Activated T-cell treated with anti-CD3 and anti-CD28 coated beads for 24 hours (primary cell): ENCODE measurements around the gene TRIM66.

ENCODE experiments used
- DNase-seq: peaks from one replicate; pipeline ENCODE4 v3.0.0-alpha.2; 2020; ENCODE audit warnings: low read depth

TRIM66 gene

GRCh38 chr11:8654503-8654902 is 28.0 kb downstream of the TRIM66 start:
- DNase-seq: no peak

- DNase-seq: no peak
These were observed 30.3 kb downstream of the TRIM66 start for GRCh38 chr11:8652140-8652539.

GRCh38 chr11:8650401-8650990 is 32.0 kb downstream of the TRIM66 start:
- no peak for DNase-seq

GRCh38 chr11:8649361-8649760 is 33.1 kb downstream of the TRIM66 start:
- no peak for DNase-seq

- DNase-seq: no peak
These were observed 35.6 kb downstream of the TRIM66 start for GRCh38 chr11:8646873-8647272.

- no peak for DNase-seq
These were observed 40.1 kb downstream of the TRIM66 start for GRCh38 chr11:8642196-8642841.

- DNase-seq: no peak
These were observed 41.1 kb downstream of the TRIM66 start for GRCh38 chr11:8641332-8641731.

GRCh38 chr11:8640267-8640906 is 42.1 kb downstream of the TRIM66 start:
- DNase-seq: no peak

GRCh38 chr11:8639655-8640054 is 42.8 kb downstream of the TRIM66 start:
- DNase-seq: no peak

GRCh38 chr11:8638300-8638699 is 44.2 kb downstream of the TRIM66 start:
- DNase-seq: no peak

- no peak for DNase-seq
These were observed 46.3 kb downstream of the TRIM66 start for GRCh38 chr11:8636127-8636526.

GRCh38 chr11:8634498-8634897 is 48.0 kb downstream of the TRIM66 start:
- DNase-seq: no peak

GRCh38 chr11:8631395-8632118 is 50.9 kb downstream of the TRIM66 start:
- no peak for DNase-seq

GRCh38 chr11:8624698-8625097 is 57.8 kb downstream of the TRIM66 start:
- no peak for DNase-seq

GRCh38 chr11:8621147-8621546 is 61.3 kb downstream of the TRIM66 start:
- no peak for DNase-seq

GRCh38 chr11:8617063-8617462 is 65.4 kb downstream of the TRIM66 start:
- no peak for DNase-seq

GRCh38 chr11:8615291-8616032 is 67.0 kb downstream of the TRIM66 start:
- DNase-seq: no peak

GRCh38 chr11:8614497-8614896 is 68.0 kb downstream of the TRIM66 start:
- no peak for DNase-seq

GRCh38 chr11:8613036-8613435 is 69.4 kb downstream of the TRIM66 start:
- no peak for DNase-seq

- no peak for DNase-seq
These were observed 69.9 kb downstream of the TRIM66 start for GRCh38 chr11:8612522-8612921.

GRCh38 chr11:8610532-8611116 is 71.8 kb downstream of the TRIM66 start:
- DNase-seq: no peak

GRCh38 chr11:8608652-8609051 is 73.8 kb downstream of the TRIM66 start:
- no peak for DNase-seq
